IMR-90 (cell line): ENCODE measurements around the gene PSMB4. TPM values are rescaled to one million over a fixed set of nuclear protein-coding genes. Genes with fewer than 3 reads are reported as not detected.

Source experiments
- ATAC-seq: fragments of 200-7000 bp; cut with Tn5 transposase; 2 replicates; pipeline ENCODE4 v1.9.1; 2020; ENCODE audit warnings: low read depth, mild to moderate bottlenecking, moderate library complexity
- BruUV-seq: library from RNA; stranded (reverse); fragments of 400-500 nt; replicated peaks from 2 replicates; lab custom pipeline; 2021; lab: Mats Ljungman, UMichigan
- CTCF ChIA-PET: fragments of 300-600 bp; formaldehyde crosslinking; extraction: SDS; loops from one replicate; lab custom pipeline; 2021; ENCODE audit warnings: antibody characterized with exemption; lab: Yijun Ruan, JAX
- POLR2A ChIA-PET: fragments of 300-600 bp; sonication (Branson Sonifier 250); formaldehyde crosslinking; loops from one replicate; lab custom pipeline; 2022; ENCODE audit warnings: antibody characterized with exemption; ENCODE audit not compliant: unreplicated experiment; lab: Charles Lee
- DNase-seq: peaks from one replicate; pipeline ENCODE4 v3.0.0; 2013
- H2AFZ ChIP-seq: replicated peaks from 2 replicates; pipeline ENCODE3; 2013; ENCODE audit warnings: low read length, mild to moderate bottlenecking; ENCODE audit not compliant: poor library complexity
- H2AK5ac ChIP-seq: 2 replicates; pipeline ENCODE4 v1.6.1; 2013; ENCODE audit warnings: low read depth, low read length, inconsistent platforms
- H2AK9ac ChIP-seq: replicated peaks from 2 replicates; pipeline ENCODE3; 2013; ENCODE audit warnings: mild to moderate bottlenecking, low read depth, low read length, moderate library complexity; ENCODE audit not compliant: poor library complexity
- H2BK120ac ChIP-seq: 2 replicates; pipeline ENCODE4 v1.6.1; 2013; ENCODE audit warnings: low read depth, low read length, inconsistent platforms
- H2BK15ac ChIP-seq: 3 replicates; pipeline ENCODE4 v1.6.1; 2013; ENCODE audit warnings: low read depth, low read length, inconsistent platforms
- H2BK20ac ChIP-seq: 2 replicates; pipeline ENCODE4 v1.6.1; 2013; ENCODE audit warnings: low read depth, mild to moderate bottlenecking, inconsistent platforms, low read length, moderate library complexity
- H2BK5ac ChIP-seq: 2 replicates; pipeline ENCODE4 v1.6.1; 2013; ENCODE audit warnings: mild to moderate bottlenecking, low read depth, low read length, inconsistent platforms; ENCODE audit not compliant: poor library complexity, severe bottlenecking
- H3K14ac ChIP-seq: replicated peaks from 2 replicates; pipeline ENCODE4 v1.6.1; 2013; ENCODE audit warnings: low read depth, low read length, inconsistent platforms
- H3K18ac ChIP-seq: 2 replicates; pipeline ENCODE4 v1.6.1; 2013; ENCODE audit warnings: low read depth, low read length, control low read depth
- H3K23ac ChIP-seq: 2 replicates; pipeline ENCODE4 v1.6.1; 2013; ENCODE audit warnings: low read depth, low read length, inconsistent platforms
- H3K27ac ChIP-seq: 2 replicates; pipeline ENCODE4 v1.5.1; 2013; ENCODE audit warnings: mild to moderate bottlenecking, control low read depth, low read length; ENCODE audit not compliant: insufficient read depth
- H3K27me3 ChIP-seq: 2 replicates; pipeline ENCODE4 v1.6.1; 2013; ENCODE audit warnings: low read length; ENCODE audit not compliant: control insufficient read depth, insufficient read depth
- H3K36me3 ChIP-seq: 2 replicates; pipeline ENCODE4 v1.6.1; 2013; ENCODE audit warnings: low read length, mixed read lengths; ENCODE audit not compliant: control insufficient read depth, insufficient read depth
- H3K4ac ChIP-seq: 2 replicates; pipeline ENCODE4 v1.6.1; 2013; ENCODE audit warnings: low read depth, low read length, inconsistent platforms
- H3K4me1 ChIP-seq: 2 replicates; pipeline ENCODE4 v1.6.1; 2013; ENCODE audit warnings: low read length, mixed read lengths; ENCODE audit not compliant: control insufficient read depth, insufficient read depth
- H3K4me2 ChIP-seq: 2 replicates; pipeline ENCODE4 v1.6.1; 2013; ENCODE audit warnings: low read depth, mild to moderate bottlenecking, control low read depth, low read length, moderate library complexity
- H3K4me3 ChIP-seq: 2 replicates; pipeline ENCODE4 v1.5.1; 2013; ENCODE audit warnings: low read depth, mild to moderate bottlenecking, control low read depth, low read length, moderate library complexity; ENCODE audit not compliant: insufficient read depth
- H3K56ac ChIP-seq: 2 replicates; pipeline ENCODE4 v1.6.1; 2013; ENCODE audit warnings: low read length, inconsistent platforms; ENCODE audit not compliant: insufficient read depth; ENCODE audit errors: extremely low read depth
- H3K79me1 ChIP-seq, 2 experiments: 2 replicates each; pipeline ENCODE4 v1.6.1; 2013; ENCODE audit warnings: low read length in 2 of 2, inconsistent platforms in 1 of 2, low read depth in 1 of 2
- H3K9ac ChIP-seq: 2 replicates; pipeline ENCODE4 v1.6.1; 2013; ENCODE audit warnings: low read depth, low read length, control low read depth
- H3K9me1 ChIP-seq: 2 replicates; pipeline ENCODE4 v1.6.1; 2013; ENCODE audit warnings: low read length, inconsistent platforms; ENCODE audit not compliant: insufficient read depth
- H3K9me3 ChIP-seq: 2 replicates; pipeline ENCODE4 v1.6.1; 2013; ENCODE audit warnings: low read length; ENCODE audit not compliant: control insufficient read depth, insufficient read depth
- H4K20me1 ChIP-seq: 2 replicates; pipeline ENCODE4 v1.6.1; 2013; ENCODE audit warnings: low read length, inconsistent platforms; ENCODE audit not compliant: insufficient read depth
- H4K5ac ChIP-seq: 2 replicates; pipeline ENCODE4 v1.6.1; 2013; ENCODE audit warnings: mild to moderate bottlenecking, low read depth, low read length, control low read depth
- H4K8ac ChIP-seq, 2 experiments: 2 replicates each; pipeline ENCODE4 v1.6.1; 2013; ENCODE audit warnings: low read depth in 2 of 2, low read length in 2 of 2, control low read depth in 1 of 2, inconsistent platforms in 1 of 2
- H4K91ac ChIP-seq: 2 replicates; pipeline ENCODE4 v1.6.1; 2013; ENCODE audit warnings: low read depth, low read length, inconsistent platforms; ENCODE audit not compliant: insufficient read depth
- FOS ChIP-seq: fragments of 150-350 bp; IDR thresholded peaks from 2 replicates; pipeline ENCODE4 v1.6.1; 2016; ENCODE audit warnings: low read depth, low read length
- MAZ ChIP-seq: IDR thresholded peaks from 2 replicates; pipeline ENCODE4 v1.6.1; 2012; ENCODE audit warnings: low read depth, mild to moderate bottlenecking, low read length, improper control_type of control experiment, moderate library complexity, borderline replicate concordance
- MXI1 ChIP-seq: IDR thresholded peaks from 2 replicates; pipeline ENCODE4 v1.6.1; 2012; ENCODE audit warnings: low read depth, mild to moderate bottlenecking, low read length, moderate library complexity, borderline replicate concordance
- NFE2L2 ChIP-seq: fragments of 150-350 bp; IDR thresholded peaks from 2 replicates; pipeline ENCODE4 v1.6.1; 2016; ENCODE audit warnings: low read depth, mild to moderate bottlenecking, low read length
- POLR2A ChIP-seq: IDR thresholded peaks from 2 replicates; pipeline ENCODE4 v1.6.1; 2012; ENCODE audit warnings: mild to moderate bottlenecking, low read depth, low read length
- RAD21 ChIP-seq: IDR thresholded peaks from 2 replicates; pipeline ENCODE4 v1.6.1; 2012; ENCODE audit warnings: low read length, improper control_type of control experiment
- RFX5 ChIP-seq: IDR thresholded peaks from 2 replicates; pipeline ENCODE4 v1.8.0; 2012; ENCODE audit warnings: low read depth, mild to moderate bottlenecking, low read length, moderate library complexity
- WGBS, 2 experiments: methylation state at CpG; one replicate each; pipeline versions ENCODE4 v1.1.5 to v1.1.7; 2013; ENCODE audit warnings: missing lambda C conversion rate in 2 of 2; ENCODE audit not compliant: insufficient read length in 1 of 2; ENCODE audit errors: extremely low coverage in 2 of 2; 5-methylcytosine and 5-hydroxymethylcytosine counted together
- dilution Hi-C: fragments of 300-500 bp; cut with HindIII; formaldehyde crosslinking; loops from one replicate; pipeline ENCODE4 v1.14.3; 2018; ENCODE audit warnings: low sequenced_read_pairs; ENCODE audit not compliant: unreplicated experiment
- in situ Hi-C: fragments of 300-500 bp; cut with MboI; formaldehyde crosslinking; loops from 3 replicates; pipeline ENCODE4 v1.14.3; 2019; ENCODE audit warnings: low sequenced_read_pairs, inconsistent platforms, mixed read lengths
- intact Hi-C: fragments of 100-400 bp; cut with micrococcal nuclease; formaldehyde crosslinking; loops from 2 replicates; pipeline ENCODE4 v1.10.0; 2022
- polyA plus RNA-seq, 3 experiments: library from polyadenylated mRNA; depleted of rRNA; stranded (reverse); fragments of >200 nt; gene quantifications; 2 replicates each; pipeline ENCODE4 v1.2.3, GENCODE V29; 2012; ENCODE audit warnings: low replicate concordance in 1 of 3
- total RNA-seq: library from RNA; depleted of rRNA; stranded (reverse); fragments of >200 nt; gene quantifications from 2 replicates; pipeline ENCODE4 v1.2.3, GENCODE V29; 2012
- TF ChIP-seq, protein P1 (sequence below): fragments of 150-350 bp; IDR thresholded peaks from 2 replicates; pipeline ENCODE4 v1.6.1; 2016; ENCODE audit warnings: low read depth, mild to moderate bottlenecking, low read length, moderate library complexity, borderline replicate concordance

PSMB4 gene
- total and polyA plus RNA-seq, 2 of the 4 experiments (the other 2 are of a cell fraction): 457 to 565 TPM

DNA sequence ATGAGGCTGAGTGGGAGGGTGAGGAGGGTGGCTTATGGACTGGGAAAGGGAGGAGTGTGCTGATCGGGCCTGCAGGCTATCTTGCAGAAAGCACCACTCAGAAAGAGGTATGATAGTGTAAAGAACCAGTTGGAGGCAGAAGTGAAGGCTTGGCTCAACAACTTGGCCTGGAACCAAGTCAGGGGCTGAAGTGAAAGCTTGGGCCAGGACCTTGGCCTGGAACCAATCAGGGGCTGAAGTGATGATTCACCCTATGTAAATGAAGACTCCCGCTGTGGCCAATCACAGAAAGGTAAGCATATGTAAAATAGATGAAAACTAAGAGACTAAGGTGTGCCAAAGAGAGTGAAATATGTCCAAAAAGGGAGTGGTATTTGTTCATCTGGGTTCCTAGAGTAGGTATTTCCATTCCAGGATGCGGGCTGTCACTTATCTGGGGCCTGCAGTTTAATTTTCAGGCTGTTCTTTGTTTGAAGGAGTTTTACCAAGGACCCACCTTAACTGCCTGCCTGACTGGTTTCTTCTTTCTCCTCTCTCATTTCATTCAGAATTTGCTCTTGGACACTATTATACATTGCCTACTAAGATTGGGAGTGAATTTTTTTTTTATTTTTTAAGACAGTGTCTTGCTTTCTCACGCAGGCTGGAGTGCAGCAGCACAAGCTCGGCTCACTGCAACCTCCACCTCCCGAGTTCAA, 47.2 kb upstream of the PSMB4 start:
- 80% methylated on average over 1 of the region's 6 CpGs; no CpG with 5 or more reads in 1 of the 2 experiments for WGBS, 2 experiments
- ATAC-seq (no peak), DNase-seq (peak; percentile 11)
- Histone ChIP-seq H3K4me1 (peaks cover 3% of the 10 kb centered on the region; the same call in 1 of the 2 replicates), H2BK5ac (no peak overlapping the region), H3K4ac (no peak overlapping the region), H3K56ac (no peak overlapping the region), H2AK9ac (peak overlapping the region; percentile 82), H3K27ac (no peak overlapping the region), H4K8ac (no peak overlapping the region), H2BK20ac (no peak overlapping the region), H3K4me3 (no peak overlapping the region), H2BK15ac (no peak overlapping the region), H2AFZ (no peak overlapping the region), H3K9ac (no peak overlapping the region), H3K14ac (no peak overlapping the region), H3K36me3 (no peaks in the 10 kb centered on the region), H2AK5ac (no peak overlapping the region), H3K27me3 (no peaks in the 10 kb centered on the region), H4K5ac (no peak overlapping the region), H3K4me2 (no peak overlapping the region), H3K9me3 (no peaks in the 10 kb centered on the region), H4K20me1 (no peaks in the 10 kb centered on the region), H3K79me1 (0 out of 4 replicates have a peak, but pooled peaks cover 0 to 3% of the 10 kb centered on the region in 2 experiments), H4K91ac (no peak overlapping the region), H3K18ac (no peak overlapping the region), H3K9me1 (peaks cover 6% of the 10 kb centered on the region; the same call in 1 of the 2 replicates), H3K23ac (no peak overlapping the region), H2BK120ac (no peak overlapping the region)
- no TSS peak for BruUV-seq
- dilution Hi-C loops (no loop called here), in situ Hi-C loops (no loop called here), intact Hi-C loops (no loop called here)
- ChIA-PET POLR2A (no interaction called here), CTCF (no interaction called here)
- TF ChIP-seq MXI1: no peak
- no peak for TF ChIP-seq POLR2A
- no peak for TF ChIP-seq RFX5
- TF ChIP-seq FOS: no peak
- no peak for TF ChIP-seq RAD21
- no peak for TF ChIP-seq MAZ
- TF ChIP-seq NFE2L2: no peak
- TF ChIP-seq, protein P1, sequence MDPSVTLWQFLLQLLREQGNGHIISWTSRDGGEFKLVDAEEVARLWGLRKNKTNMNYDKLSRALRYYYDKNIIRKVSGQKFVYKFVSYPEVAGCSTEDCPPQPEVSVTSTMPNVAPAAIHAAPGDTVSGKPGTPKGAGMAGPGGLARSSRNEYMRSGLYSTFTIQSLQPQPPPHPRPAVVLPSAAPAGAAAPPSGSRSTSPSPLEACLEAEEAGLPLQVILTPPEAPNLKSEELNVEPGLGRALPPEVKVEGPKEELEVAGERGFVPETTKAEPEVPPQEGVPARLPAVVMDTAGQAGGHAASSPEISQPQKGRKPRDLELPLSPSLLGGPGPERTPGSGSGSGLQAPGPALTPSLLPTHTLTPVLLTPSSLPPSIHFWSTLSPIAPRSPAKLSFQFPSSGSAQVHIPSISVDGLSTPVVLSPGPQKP: no peak
